Measurements from ENCODE around the gene ADCY5. TPM values are rescaled to one million over a fixed set of nuclear protein-coding genes. Genes with fewer than 3 reads are reported as not detected.

ADCY5 gene
- total and polyA plus RNA-seq, 4 donors = 0.74 to 6.6 (median 2.9) TPM

DNA sequence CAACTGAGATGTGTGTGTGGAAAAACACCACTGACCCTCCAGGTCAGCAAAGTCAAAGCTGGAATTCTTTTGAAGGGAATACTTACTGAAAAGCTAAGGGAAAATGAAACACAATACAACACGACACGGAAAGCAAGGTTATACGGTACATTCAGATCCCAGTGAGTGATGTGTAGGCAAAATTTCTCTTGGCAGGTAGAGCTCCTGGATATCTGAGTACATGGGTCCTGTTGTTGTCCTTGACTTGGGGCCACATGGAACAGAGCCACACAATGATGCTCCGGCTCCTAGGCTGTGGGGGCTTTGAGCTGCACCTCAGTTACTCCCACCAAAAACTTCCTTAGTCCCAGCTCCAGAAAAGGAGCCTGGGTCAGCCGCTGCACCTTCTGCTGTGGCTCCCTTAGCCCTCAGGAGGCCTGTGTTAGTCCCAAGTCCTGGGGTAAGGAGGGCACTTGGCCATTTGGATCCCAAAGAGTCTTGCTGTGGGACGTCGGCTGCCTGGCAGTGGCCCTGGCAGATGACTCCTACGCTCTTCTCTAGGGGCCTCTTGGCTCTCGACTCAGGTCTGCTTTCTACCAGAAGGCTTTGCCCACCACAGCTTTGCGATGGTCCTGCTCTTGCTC is 95.6 kb downstream of the ADCY5 start:
- H3K9ac ChIP-seq (ENCODE audit: low read depth in 1 of 2, low read length in 2 of 2) = no peak overlapping the region
- TF ChIP-seq GABPA (IDR thresholded peaks at IDR 0.05 in 1 of 2, conservative IDR thresholded peaks at IDR 0.05 in 1 of 2) (no peak), SP1 (IDR thresholded peaks at IDR 0.05) (no peak), NR2F2 (IDR thresholded peaks at IDR 0.05) (no peak), ATF3 (IDR thresholded peaks at IDR 0.05) (no peak), FOXA1 (IDR thresholded peaks at IDR 0.05) (no peak), HNF4A (conservative IDR thresholded peaks at IDR 0.05) (no peak), TAF1 (conservative IDR thresholded peaks at IDR 0.05) (no peak), RAD21 (IDR thresholded peaks at IDR 0.05) (no peak), EGR1 (IDR thresholded peaks at IDR 0.05; ENCODE audit: low read depth in 2 of 2) (no peak), JUND (IDR thresholded peaks at IDR 0.05) (no peak), FOXA2 (IDR thresholded peaks at IDR 0.05) (no peak), HNF4G (IDR thresholded peaks at IDR 0.05) (no peak), RXRA (IDR thresholded peaks at IDR 0.05) (no peak)
- TF ChIP-seq, protein P1, sequence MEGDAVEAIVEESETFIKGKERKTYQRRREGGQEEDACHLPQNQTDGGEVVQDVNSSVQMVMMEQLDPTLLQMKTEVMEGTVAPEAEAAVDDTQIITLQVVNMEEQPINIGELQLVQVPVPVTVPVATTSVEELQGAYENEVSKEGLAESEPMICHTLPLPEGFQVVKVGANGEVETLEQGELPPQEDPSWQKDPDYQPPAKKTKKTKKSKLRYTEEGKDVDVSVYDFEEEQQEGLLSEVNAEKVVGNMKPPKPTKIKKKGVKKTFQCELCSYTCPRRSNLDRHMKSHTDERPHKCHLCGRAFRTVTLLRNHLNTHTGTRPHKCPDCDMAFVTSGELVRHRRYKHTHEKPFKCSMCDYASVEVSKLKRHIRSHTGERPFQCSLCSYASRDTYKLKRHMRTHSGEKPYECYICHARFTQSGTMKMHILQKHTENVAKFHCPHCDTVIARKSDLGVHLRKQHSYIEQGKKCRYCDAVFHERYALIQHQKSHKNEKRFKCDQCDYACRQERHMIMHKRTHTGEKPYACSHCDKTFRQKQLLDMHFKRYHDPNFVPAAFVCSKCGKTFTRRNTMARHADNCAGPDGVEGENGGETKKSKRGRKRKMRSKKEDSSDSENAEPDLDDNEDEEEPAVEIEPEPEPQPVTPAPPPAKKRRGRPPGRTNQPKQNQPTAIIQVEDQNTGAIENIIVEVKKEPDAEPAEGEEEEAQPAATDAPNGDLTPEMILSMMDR (IDR thresholded peaks at IDR 0.05; ENCODE audit: low read depth, low read length, missing input control) = no peak
- TF ChIP-seq, protein P2, sequence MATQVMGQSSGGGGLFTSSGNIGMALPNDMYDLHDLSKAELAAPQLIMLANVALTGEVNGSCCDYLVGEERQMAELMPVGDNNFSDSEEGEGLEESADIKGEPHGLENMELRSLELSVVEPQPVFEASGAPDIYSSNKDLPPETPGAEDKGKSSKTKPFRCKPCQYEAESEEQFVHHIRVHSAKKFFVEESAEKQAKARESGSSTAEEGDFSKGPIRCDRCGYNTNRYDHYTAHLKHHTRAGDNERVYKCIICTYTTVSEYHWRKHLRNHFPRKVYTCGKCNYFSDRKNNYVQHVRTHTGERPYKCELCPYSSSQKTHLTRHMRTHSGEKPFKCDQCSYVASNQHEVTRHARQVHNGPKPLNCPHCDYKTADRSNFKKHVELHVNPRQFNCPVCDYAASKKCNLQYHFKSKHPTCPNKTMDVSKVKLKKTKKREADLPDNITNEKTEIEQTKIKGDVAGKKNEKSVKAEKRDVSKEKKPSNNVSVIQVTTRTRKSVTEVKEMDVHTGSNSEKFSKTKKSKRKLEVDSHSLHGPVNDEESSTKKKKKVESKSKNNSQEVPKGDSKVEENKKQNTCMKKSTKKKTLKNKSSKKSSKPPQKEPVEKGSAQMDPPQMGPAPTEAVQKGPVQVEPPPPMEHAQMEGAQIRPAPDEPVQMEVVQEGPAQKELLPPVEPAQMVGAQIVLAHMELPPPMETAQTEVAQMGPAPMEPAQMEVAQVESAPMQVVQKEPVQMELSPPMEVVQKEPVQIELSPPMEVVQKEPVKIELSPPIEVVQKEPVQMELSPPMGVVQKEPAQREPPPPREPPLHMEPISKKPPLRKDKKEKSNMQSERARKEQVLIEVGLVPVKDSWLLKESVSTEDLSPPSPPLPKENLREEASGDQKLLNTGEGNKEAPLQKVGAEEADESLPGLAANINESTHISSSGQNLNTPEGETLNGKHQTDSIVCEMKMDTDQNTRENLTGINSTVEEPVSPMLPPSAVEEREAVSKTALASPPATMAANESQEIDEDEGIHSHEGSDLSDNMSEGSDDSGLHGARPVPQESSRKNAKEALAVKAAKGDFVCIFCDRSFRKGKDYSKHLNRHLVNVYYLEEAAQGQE (IDR thresholded peaks at IDR 0.05) = no peak
- TF ChIP-seq, protein P3, sequence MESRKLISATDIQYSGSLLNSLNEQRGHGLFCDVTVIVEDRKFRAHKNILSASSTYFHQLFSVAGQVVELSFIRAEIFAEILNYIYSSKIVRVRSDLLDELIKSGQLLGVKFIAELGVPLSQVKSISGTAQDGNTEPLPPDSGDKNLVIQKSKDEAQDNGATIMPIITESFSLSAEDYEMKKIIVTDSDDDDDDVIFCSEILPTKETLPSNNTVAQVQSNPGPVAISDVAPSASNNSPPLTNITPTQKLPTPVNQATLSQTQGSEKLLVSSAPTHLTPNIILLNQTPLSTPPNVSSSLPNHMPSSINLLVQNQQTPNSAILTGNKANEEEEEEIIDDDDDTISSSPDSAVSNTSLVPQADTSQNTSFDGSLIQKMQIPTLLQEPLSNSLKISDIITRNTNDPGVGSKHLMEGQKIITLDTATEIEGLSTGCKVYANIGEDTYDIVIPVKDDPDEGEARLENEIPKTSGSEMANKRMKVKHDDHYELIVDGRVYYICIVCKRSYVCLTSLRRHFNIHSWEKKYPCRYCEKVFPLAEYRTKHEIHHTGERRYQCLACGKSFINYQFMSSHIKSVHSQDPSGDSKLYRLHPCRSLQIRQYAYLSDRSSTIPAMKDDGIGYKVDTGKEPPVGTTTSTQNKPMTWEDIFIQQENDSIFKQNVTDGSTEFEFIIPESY (IDR thresholded peaks at IDR 0.05) = no peak
- no peak for DNase-seq (ENCODE audit: low spot score)
- no peaks in the 10 kb centered on the region for H3K36me3 ChIP-seq (ENCODE audit: control insufficient read depth in 4 of 4, insufficient read depth in 3 of 4, low read depth in 1 of 4, low read length in 3 of 4)
- no peaks in the 10 kb centered on the region for H3K4me1 ChIP-seq (ENCODE audit: control insufficient read depth in 4 of 4, insufficient read depth in 4 of 4, low read length in 3 of 4)
- no peaks in the 10 kb centered on the region for H3K27me3 ChIP-seq (ENCODE audit: control insufficient read depth in 4 of 4, insufficient read depth in 4 of 4, low read length in 3 of 4)
- H3K9me3 ChIP-seq (ENCODE audit: control insufficient read depth in 4 of 4, low read length in 3 of 4) = peaks cover 0 to 2% (median 0%) of the 10 kb centered on the region in 4 donors
- no peak overlapping the region for H3K4me3 ChIP-seq (ENCODE audit: low read depth in 1 of 3, low read length in 3 of 3)
- 95% methylated on average over 10 of the region's 10 CpGs for WGBS
- H3K27ac ChIP-seq (ENCODE audit: low read depth in 1 of 2, low read length in 2 of 2) = peak overlapping the region in 1 of 2 donors; percentile 20

DNA sequence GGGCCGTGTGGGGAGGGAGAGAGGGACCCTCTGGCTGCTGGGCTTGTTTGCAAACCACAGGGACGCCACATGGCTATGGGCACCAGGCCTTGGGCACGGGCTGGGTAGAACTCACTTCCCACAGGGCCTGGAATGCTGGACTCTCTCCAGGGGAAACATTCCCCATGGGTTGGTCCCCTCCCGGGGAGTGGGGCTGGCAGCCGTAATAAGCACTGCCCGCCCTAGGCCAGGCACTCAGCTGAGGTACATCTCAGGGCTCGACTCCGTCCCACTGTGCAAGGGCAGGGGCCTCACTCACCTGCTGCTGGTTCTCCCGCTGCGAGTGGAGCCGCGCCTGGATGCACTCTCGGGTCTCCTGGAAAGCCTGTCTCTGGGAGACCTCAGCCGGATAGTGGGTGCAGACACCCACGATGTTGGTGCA is 96.7 kb downstream of the ADCY5 start:
- no peak overlapping the region for H3K4me3 ChIP-seq (ENCODE audit: low read depth in 1 of 3, low read length in 3 of 3)
- no peaks in the 10 kb centered on the region for H3K27me3 ChIP-seq (ENCODE audit: control insufficient read depth in 4 of 4, insufficient read depth in 4 of 4, low read length in 3 of 4)
- H3K4me1 ChIP-seq (ENCODE audit: control insufficient read depth in 4 of 4, insufficient read depth in 4 of 4, low read length in 3 of 4) = no peaks in the 10 kb centered on the region
- no peak overlapping the region for H3K27ac ChIP-seq (ENCODE audit: low read depth in 1 of 2, low read length in 2 of 2)
- H3K36me3 ChIP-seq (ENCODE audit: control insufficient read depth in 4 of 4, insufficient read depth in 3 of 4, low read depth in 1 of 4, low read length in 3 of 4) = no peaks in the 10 kb centered on the region
- no peak overlapping the region for H3K9ac ChIP-seq (ENCODE audit: low read depth in 1 of 2, low read length in 2 of 2)
- DNase-seq (ENCODE audit: low spot score) = no peak
- peaks cover 0 to 2% (median 0%) of the 10 kb centered on the region in 4 donors for H3K9me3 ChIP-seq (ENCODE audit: control insufficient read depth in 4 of 4, low read length in 3 of 4)
- WGBS = 82% methylated on average over 15 of the region's 15 CpGs
- TF ChIP-seq HNF4G (IDR thresholded peaks at IDR 0.05) = no peak
- TF ChIP-seq RXRA (IDR thresholded peaks at IDR 0.05) = no peak
- TF ChIP-seq, protein P1 (IDR thresholded peaks at IDR 0.05; ENCODE audit: low read depth, low read length, missing input control) = no peak
- no peak for TF ChIP-seq GABPA (IDR thresholded peaks at IDR 0.05 in 1 of 2, conservative IDR thresholded peaks at IDR 0.05 in 1 of 2)
- TF ChIP-seq, protein P3 (IDR thresholded peaks at IDR 0.05) = no peak
- TF ChIP-seq NR2F2 (IDR thresholded peaks at IDR 0.05) = no peak
- no peak for TF ChIP-seq FOXA1 (IDR thresholded peaks at IDR 0.05)
- no peak for TF ChIP-seq YY1 (IDR thresholded peaks at IDR 0.05)
- no peak for TF ChIP-seq ATF3 (IDR thresholded peaks at IDR 0.05)
- no peak for TF ChIP-seq RAD21 (IDR thresholded peaks at IDR 0.05)

Data from liver (tissue), 9 donors.